Activated CD4-positive, alpha-beta T cell treated with anti-CD3 and anti-CD28 coated beads for 1 hour (primary cell): ENCODE measurements around the gene MCL1.

Experiments used
- DNase-seq: peaks from one replicate; pipeline ENCODE4 v3.0.0-alpha.2; 2020

The MCL1 gene

GRCh38 chr1:150555971-150556865 is 23.2 kb downstream of the MCL1 start:
- DNase-seq = no peak

GRCh38 chr1:150555198-150555970 is 24.0 kb downstream of the MCL1 start:
- DNase-seq = no peak

GRCh38 chr1:150554086-150554452 is 25.3 kb downstream of the MCL1 start:
- no peak for DNase-seq

- DNase-seq = no peak
Measured at GRCh38 chr1:150553392-150554085, 25.9 kb downstream of the MCL1 start.

- no peak for DNase-seq
Measured at GRCh38 chr1:150552911-150553289, 26.5 kb downstream of the MCL1 start.

GRCh38 chr1:150552128-150552910 is 27.1 kb downstream of the MCL1 start:
- no peak for DNase-seq

- no peak for DNase-seq
Measured at GRCh38 chr1:150551784-150552127, 27.7 kb downstream of the MCL1 start.

GRCh38 chr1:150551051-150551783 is 28.2 kb downstream of the MCL1 start:
- no peak for DNase-seq

GRCh38 chr1:150550222-150551050 is 29.0 kb downstream of the MCL1 start:
- DNase-seq = no peak

GRCh38 chr1:150549496-150550221 is 29.8 kb downstream of the MCL1 start:
- no peak for DNase-seq

GRCh38 chr1:150548632-150549495 is 30.5 kb downstream of the MCL1 start, which contains the start of gene ADAMTSL4:
Gene ADAMTSL4, plus strand, starts transcription at chr1:150549408. Its CDS starts 2,881 bp downstream, at chr1:150552289.
- peak; percentile 31 for DNase-seq

- no peak for DNase-seq
Measured at GRCh38 chr1:150548324-150548631, 31.1 kb downstream of the MCL1 start.

GRCh38 chr1:150546294-150546937 is 33.0 kb downstream of the MCL1 start:
- DNase-seq = no peak

- no peak for DNase-seq
Measured at GRCh38 chr1:150545486-150546032, 33.9 kb downstream of the MCL1 start.

GRCh38 chr1:150544204-150544603 is 35.2 kb downstream of the MCL1 start:
- no peak for DNase-seq

GRCh38 chr1:150543500-150544143 is 35.8 kb downstream of the MCL1 start:
- no peak for DNase-seq

GRCh38 chr1:150537732-150538684 is 41.4 kb downstream of the MCL1 start:
- no peak for DNase-seq
